Activated T-helper 9 cell treated with anti-CD3 and anti-CD28 coated beads, Interleukin-2, amount 50 U/mL, for 16 hours (primary cell): ENCODE measurements around the gene RUSC1.
A peak's percentile ranks its signal among the peaks of the same experiment; 100 is the strongest.

Source experiments
- DNase-seq: peaks from one replicate; pipeline ENCODE4 v3.0.0-alpha.2; 2020; ENCODE audit warnings: low read depth

RUSC1 gene

DNA sequence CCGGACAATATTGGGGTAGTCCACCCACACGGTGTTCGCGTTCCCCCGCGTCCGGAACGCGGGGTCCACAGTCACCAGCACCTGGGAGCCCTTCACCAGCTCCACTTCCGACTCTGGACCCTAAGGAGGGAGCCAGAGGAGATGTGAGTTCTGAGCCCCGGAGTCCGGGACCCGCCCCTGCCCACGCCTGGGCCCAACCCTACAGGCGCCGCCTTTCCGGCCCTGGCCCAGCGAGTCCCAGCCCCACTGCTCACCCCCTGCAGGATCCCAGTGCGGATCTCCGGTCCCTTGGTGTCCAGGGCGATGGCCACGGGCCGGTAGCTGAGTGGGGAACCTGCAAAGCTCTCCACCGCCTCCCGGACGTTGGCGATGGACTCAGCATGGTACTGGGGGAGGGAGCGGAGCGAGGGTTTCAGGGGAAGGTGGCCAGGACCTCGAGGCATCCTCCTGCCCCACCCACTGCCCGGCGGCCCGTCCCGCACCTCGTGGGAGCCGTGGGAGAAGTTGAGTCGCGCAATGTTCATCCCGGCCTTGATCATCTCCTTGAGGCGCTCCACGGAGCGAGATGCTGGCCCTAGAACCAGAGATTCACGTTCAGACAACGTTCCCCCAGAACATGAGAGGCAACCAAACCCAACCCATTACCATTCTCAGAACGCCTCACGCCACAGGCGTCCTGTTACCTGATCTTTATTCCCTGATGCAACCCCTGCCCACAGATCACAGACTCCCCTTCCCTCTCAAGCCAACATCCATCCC is 25.3 kb upstream of the RUSC1 start:
- DNase-seq, result no peak

DNA sequence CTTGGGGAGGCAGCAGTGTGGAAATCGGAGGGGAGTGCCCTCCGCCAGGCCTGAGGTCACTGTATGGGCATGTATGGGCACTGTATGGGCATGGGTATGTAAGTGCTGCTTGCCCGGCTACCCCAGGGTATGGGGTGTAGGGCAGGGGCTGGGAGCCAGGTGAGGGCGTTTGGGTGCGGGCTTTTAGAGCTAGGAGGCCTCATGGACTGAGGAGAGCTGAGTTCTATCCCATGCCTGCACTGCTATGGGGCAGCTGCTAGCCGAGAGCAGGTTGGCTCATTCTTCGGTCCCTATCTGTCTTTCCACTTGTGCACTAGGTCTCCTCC is 24.8 kb upstream of the RUSC1 start:
- no peak for DNase-seq

DNA sequence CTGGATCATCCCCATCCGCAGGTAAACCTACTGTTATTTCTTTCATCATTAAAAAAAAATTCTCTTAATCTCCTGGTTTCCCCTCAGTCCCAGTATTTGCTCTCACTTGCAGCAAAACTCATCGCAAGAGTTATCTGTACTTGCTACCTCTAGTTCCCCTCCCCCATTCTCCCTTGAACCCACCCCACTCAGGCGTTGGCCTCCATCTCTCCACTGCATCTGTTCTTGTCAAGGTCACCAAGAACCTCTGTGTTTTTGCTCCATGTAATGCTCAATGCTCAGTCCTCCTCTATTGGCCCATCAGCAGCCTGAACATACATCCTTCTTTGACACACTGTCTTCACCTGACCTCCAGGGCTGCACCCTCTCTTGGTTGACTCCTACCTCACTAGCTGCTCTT is 24.0 kb upstream of the RUSC1 start:
- no peak for DNase-seq

DNA sequence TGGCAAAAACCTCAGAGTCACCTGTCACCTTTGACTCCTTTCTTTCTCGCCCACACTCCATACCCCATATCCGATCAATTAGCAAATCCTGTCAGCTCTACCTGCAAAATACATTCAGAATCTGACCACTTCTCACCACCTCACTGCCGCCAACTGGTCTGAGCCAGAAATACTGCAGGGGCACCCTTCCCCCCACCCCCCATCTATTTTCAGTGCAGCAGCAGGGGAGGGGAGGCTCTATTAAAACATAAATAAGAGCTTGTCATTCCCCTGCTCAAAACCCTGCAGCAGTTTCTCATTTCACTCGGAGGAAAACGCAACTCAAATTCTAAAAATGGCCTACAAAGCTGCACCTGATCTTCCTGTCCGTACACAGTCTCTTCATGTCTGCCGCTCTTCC is 23.3 kb upstream of the RUSC1 start:
- DNase-seq, result no peak

DNA sequence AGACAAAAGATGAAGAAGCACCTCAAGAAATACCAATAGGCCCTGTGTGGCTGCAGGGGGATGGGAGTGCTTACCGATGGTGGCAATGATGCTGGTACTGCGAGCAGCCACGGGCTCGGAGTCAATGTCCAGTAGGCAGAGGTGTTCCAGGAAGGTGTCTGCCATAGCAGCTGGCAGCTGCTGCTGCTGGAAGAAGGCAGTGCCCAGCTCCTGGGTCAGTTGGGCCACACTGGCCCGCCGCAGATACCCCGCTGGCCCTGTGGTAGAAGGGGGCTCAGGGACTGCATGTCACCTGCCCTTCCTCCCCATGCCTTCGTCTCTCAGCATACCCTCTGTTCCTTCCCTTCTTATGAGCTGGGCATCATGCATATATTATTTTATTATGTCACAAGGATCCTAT is 20.7 kb upstream of the RUSC1 start:
- DNase-seq, result no peak

DNA sequence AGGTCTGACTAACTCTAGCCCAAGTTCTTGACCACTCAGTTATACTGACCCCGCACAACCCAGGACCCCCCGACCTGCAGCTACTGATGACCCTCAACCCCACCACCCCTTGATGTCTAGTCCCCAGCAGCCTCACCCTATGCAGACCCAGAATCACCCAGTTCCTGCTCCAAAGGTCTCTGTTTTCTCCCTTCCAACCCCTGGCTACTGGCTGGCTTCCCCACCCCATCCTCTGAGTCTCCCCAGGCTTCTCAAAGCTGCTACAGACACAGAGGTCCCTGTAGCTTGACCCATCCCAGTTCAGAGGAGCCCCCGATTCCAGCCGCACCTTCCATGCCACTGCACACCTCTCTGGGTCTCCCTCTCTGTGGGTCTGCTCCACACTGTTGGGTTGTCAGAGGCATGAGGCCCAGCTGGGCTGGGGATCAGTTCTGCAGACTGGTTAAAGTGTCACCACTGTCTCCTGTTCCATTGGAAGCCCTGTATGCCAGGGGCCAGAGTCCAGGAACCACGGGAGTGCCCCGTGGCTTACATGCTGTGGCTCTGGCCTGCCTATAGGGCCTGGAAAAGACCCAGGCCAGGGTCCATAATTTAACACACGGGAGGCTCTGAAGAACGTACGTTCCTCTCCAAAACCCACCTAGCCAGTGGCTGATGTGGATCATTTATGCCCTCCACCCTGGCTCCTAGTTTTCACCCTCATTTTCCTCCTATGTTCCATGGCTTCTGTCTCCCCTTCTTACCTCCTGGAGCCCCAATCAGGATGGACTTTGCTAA is 20.0 kb upstream of the RUSC1 start:
- no peak for DNase-seq

DNA sequence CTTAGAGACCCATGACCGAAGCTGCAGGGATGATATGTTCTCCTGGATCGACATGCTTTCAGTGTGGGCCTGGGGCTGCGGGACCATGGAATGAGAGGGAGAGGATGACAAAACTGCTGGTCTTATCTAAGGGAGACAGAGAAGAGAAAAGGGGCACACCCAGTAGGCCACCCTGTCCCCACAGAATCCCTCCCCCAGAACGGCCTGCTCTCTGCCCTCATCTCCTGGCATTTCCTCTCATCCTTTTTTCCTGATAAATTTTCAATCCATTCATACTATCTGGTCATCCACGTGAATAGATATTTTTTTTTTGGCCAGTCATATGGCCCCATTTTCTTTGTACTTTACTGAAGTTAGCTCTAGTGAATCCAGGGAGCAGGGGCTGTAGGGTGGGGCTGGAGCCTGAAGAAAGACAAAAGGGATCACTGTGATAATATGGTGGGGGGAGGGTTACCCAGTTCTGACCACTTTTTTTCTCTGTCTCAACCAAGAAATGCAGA is 19.3 kb upstream of the RUSC1 start, which contains the start of gene PKLR:
Gene PKLR (minus strand): TSS at position 97 of the 500 bp plus-strand sequence. CDS start 43 bp downstream, at position 54.
- no peak for DNase-seq

DNA sequence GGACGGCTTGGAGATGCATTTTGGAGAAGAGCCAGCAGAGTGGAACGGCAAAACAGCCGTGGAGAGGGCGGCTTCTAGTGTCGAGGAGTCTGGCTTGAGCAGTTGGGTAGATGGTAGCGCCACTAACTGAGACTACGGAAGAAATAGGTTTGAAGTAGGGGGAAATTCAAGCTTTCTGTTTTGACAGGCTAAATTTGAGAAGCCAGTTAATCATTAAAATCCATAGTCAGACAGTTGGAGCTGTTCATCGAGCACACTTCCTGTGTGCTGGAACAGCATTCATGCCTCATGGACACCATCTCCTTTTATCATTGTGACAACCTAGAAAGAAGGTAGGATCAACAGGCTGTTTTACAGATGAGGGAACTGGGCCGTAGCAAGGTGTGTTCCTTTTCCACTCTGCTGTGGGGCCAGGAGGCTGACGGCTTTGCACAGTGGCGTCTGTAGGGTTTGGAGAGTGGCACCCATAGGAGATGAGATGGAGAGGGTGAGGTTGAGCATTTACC is 16.1 kb upstream of the RUSC1 start:
- no peak for DNase-seq

DNA sequence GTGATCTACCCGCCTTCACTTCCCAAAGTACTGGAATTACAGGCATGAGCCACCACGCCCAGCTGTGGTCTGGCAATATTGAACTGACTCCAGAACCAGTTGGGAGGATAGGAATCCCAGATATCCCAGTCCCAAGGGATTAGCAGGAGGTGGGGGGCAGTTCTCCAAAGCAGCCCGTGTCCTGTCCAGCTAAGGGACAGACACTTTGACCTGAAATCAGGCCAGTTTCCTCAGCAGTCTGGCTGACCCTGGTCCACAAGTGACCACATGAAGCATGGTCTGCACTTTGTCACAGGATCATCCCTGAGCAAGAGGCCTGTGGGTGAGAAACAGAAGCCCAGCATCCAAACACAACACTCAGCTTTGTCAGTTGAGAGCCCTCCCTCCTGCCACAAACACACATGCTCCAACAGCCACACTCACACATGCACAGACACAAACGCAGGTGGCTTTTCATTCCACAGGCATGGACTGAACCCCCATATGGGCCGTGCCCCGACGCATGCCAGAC is 14.8 kb upstream of the RUSC1 start:
- DNase-seq, result no peak

DNA sequence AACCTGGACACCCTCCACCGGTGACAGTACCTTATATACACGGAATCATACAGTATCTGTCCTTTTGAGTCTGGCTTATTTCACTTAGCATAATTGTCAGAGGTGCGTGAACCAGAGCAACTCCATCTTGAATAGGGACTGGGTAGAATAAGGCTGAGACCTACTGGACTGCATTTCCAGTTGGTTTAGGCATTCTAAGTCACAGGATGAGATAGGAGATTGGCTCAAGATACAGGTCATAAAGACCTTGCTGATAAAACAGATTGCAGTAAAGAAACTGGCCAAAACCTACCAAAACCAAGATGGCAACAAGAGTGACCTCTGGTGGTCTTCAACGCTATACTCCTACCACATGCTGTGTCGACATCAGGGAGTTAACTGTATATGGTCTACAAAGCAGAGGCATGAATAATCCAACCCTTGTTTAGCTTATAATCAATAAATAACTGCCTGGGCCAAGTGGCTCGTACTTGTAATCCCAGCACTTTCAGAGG is 13.4 kb upstream of the RUSC1 start:
- no peak for DNase-seq

DNA sequence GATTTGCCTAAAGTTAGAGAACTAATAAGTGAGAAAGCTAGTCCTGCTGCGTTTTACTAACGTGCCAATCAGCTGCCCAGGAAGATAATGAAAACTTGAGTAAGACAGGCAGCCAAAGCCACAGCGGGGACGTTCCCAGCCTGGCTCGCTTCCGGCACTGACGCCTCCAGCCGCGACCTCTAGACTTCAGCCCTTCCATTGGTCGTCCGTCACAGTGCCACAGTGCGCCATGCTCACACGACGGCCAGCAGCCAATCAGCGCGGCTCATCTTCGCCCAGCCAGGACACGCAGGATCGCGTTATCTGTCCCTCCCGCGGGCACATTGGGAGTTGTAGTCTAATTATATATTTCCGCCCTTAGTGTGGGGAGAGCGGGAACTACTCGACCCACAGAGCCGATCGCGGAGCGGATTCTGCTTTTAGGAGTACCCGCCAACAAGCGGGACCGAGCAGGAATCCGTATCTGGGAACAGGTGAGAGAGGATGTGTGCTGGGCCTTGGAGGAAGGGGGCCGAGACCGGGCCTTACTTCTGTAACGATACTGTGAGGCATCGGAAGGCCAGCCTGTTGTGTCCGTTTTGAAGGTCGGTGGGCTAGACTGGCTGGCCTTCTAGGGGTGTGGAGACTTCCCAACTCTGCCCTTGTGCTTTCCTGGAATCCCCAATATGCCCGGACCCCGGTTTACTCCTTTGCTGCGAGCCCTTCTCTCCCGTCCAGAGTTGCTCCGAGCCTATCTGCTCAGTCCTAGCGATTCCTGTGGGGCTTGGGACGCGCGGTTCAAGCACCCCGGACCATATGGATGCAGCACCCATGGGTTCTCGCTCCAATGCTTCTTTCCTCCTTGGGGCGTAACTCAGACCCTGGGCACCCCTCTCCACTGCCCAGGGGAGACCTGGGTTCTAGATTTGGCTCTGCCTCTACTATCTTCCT is 11.9 kb upstream of the RUSC1 start, which contains the start of gene FDPS:
Gene FDPS (plus strand): TSS at position 374 of the 930 bp plus-strand sequence. CDS start 924 bp downstream, outside the sequence.
- peak; percentile 96 for DNase-seq

DNA sequence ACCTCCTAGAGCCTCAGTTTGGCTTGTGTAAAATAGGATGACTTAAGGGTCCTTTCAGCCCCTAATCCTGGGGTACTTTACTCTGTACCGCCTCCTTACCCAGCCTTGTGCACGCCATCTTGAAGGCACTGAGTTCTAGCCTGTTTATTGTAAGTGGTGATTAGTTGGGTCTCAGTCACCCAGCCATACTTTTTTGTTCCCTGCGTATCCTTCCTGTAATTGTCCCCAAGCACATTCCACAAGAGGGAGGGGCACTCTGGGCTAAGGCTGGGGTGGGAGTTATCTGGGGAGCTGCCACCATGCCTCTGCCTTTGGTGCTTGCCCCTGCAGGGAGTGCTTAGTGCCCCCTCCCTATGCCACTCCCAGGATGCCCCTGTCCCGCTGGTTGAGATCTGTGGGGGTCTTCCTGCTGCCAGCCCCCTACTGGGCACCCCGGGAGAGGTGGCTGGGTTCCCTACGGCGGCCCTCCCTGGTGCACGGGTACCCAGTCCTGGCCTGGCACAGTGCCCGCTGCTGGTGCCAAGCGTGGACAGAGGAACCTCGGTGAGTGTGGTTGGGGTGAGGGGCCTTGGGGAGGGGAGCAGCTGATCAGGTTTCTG is 11.2 kb upstream of the RUSC1 start:
- no peak for DNase-seq

DNA sequence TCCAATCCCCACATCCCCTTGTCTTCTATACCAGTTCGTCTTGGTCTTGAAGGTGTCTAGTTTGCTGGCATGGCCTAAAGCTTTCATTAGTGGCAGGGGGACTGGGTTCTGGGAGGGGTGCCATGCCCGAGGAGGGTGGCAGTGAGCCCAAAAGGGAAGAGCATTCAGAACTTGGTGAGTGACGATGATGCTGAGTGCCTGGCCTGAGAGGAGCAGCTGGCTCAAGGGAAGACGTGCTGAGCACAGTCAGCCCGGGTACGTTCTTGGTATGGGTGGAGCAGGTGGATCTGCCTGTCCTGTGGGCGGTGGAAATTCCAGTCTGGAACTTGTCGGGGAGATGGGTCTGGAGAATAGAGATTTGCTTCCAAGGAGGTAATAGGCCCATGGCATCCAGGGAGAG is 7.4 kb upstream of the RUSC1 start:
- DNase-seq, result no peak

DNA sequence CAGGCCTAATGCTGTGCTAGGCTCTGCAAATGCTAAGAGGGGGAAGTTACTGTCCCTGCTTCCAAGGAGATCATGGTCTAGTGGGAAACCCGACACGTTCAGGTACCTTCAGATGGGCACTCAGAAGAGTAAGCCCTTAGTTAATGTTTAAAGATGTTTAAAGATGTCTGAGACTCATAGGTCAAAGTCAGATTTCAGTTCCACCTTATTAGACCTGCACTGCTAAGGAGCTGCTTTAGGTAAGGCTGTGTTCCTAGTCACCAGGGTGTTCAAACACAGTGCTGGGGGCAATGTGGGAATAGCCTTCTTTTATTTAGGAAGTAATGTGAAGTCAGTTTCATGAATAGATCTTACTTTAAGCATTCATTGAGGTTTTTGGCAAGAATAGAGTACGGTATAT is 3.8 kb upstream of the RUSC1 start:
- no peak for DNase-seq

DNA sequence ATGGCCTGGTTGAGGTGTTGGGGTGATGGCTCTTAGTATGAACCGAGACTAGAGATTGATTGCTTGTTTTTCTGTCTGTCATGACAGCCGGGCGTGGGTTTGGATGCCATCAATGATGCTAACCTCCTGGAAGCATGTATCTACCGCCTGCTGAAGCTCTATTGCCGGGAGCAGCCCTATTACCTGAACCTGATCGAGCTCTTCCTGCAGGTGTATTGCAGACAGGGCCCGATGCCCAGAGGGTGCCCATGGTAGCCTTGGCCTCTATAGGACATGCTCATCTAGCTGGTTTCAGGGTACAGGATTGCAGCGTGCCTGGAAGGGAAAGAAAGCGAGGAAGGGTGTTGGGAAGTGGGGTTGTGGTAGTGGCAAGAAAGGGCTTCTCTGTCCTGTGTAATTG is 2.6 kb upstream of the RUSC1 start:
- no peak for DNase-seq

DNA sequence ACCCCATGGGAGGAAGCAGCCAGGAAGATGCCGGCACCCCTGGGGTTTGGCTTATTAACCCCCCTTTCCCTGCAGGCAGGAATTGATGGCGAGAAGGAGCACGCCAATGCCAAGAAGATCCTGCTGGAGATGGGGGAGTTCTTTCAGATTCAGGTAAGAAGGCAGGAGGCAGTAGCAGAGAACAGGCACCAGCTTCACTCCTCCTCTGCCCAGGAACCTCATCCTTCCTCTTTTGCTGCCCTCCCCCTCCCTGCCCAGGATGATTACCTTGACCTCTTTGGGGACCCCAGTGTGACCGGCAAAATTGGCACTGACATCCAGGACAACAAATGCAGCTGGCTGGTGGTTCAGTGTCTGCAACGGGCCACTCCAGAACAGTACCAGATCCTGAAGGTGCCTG is 1.2 kb upstream of the RUSC1 start:
- DNase-seq, result no peak

DNA sequence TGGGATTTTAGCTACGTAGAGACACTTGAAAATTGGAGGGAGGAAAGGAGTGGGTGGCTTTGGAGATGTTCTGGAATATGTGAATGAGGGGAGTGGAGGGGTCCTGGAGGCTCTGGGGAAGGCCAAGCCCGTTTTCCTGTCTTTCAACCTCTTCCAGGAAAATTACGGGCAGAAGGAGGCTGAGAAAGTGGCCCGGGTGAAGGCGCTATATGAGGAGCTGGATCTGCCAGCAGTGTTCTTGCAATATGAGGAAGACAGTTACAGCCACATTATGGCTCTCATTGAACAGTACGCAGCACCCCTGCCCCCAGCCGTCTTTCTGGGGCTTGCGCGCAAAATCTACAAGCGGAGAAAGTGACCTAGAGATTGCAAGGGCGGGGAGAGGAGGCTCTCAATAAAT is 442 bp upstream of the RUSC1 start:
- DNase-seq, result no peak

DNA sequence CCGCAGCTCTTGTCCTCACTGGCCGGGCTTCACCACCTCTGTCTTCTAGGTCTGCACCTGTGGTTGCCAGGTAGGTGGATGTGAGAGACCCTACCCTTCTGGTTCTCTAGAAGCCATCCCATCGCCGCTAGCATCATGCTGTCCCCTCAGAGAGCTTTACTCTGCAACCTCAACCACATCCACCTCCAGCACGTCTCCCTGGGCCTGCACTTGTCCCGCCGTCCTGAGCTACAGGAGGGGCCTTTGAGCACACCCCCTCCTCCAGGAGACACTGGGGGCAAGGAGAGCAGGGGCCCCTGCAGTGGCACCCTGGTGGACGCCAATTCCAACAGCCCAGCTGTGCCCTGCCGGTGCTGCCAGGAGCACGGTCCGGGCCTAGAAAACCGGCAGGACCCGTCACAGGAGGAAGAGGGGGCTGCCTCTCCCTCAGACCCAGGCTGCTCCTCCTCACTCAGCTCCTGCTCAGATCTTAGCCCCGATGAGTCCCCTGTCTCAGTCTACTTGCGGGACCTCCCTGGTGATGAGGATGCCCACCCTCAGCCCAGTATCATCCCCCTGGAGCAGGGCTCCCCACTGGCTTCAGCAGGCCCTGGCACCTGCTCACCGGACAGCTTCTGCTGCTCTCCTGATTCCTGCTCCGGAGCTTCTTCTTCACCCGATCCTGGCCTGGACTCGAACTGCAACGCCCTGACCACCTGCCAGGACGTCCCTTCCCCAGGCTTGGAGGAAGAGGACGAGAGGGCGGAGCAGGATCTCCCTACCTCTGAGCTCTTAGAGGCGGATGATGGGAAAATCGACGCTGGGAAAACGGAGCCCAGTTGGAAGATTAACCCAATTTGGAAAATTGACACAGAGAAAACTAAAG is 1.2 kb downstream of the RUSC1 start:
- DNase-seq, result no peak

DNA sequence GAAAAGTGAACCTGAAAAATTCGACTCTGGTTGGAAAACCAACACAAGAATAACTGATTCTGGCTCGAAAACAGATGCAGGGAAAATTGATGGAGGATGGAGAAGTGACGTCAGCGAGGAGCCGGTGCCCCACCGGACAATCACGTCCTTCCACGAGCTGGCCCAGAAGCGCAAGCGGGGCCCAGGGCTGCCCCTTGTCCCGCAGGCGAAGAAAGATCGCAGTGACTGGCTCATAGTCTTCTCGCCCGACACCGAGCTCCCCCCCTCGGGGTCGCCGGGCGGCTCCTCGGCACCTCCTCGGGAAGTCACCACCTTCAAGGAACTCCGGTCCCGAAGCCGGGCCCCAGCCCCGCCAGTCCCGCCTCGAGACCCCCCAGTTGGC is 1.9 kb downstream of the RUSC1 start:
- no peak for DNase-seq
